ENCODE results near the gene RALGPS1.

Gene RALGPS1

DNA sequence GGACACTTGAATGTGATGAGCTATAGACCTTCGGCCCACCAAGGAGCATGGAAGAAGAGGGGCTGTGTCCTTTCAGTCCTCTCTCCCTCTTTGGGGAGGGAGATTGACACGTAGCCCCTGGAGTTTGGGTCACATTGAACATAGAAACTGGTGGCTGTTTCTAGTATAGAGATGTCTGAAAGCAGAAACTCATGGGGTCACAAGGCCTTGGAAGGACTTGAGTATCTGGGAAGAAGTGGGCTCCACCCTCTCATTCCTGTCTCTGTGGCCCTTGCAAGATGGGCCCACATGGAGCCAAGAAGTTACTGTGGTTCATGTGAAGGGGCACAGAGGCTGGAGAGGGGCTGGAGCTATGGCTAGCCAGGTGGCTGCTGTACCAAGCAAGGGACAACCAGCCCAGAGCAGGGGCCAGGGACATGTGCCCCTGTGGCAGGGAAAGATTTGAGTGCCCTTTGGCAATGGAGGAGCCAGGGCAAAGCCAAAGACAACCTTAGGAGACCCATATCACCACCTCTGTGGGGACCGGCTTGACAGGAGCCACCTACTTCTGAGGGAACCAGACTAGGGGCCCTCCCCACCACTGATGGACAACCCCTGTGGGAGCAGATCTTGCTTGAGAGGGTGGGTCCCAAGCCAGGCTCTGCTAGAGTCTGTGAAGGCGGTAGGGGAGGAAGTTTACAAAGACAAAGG lies 220.6 kb downstream of the RALGPS1 start:
- no peak for DNase-seq (ENCODE audit: low spot score)
- in situ Hi-C loops (cut with MboI; ENCODE audit: low sequenced_read_pairs, unreplicated experiment) = no loop called here
- TF ChIP-seq, protein P1, sequence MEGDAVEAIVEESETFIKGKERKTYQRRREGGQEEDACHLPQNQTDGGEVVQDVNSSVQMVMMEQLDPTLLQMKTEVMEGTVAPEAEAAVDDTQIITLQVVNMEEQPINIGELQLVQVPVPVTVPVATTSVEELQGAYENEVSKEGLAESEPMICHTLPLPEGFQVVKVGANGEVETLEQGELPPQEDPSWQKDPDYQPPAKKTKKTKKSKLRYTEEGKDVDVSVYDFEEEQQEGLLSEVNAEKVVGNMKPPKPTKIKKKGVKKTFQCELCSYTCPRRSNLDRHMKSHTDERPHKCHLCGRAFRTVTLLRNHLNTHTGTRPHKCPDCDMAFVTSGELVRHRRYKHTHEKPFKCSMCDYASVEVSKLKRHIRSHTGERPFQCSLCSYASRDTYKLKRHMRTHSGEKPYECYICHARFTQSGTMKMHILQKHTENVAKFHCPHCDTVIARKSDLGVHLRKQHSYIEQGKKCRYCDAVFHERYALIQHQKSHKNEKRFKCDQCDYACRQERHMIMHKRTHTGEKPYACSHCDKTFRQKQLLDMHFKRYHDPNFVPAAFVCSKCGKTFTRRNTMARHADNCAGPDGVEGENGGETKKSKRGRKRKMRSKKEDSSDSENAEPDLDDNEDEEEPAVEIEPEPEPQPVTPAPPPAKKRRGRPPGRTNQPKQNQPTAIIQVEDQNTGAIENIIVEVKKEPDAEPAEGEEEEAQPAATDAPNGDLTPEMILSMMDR (IDR thresholded peaks at IDR 0.05; ENCODE audit: borderline replicate concordance, control extremely low read depth, extremely low read depth, insufficient read depth, missing control alignments) = no peak

DNA sequence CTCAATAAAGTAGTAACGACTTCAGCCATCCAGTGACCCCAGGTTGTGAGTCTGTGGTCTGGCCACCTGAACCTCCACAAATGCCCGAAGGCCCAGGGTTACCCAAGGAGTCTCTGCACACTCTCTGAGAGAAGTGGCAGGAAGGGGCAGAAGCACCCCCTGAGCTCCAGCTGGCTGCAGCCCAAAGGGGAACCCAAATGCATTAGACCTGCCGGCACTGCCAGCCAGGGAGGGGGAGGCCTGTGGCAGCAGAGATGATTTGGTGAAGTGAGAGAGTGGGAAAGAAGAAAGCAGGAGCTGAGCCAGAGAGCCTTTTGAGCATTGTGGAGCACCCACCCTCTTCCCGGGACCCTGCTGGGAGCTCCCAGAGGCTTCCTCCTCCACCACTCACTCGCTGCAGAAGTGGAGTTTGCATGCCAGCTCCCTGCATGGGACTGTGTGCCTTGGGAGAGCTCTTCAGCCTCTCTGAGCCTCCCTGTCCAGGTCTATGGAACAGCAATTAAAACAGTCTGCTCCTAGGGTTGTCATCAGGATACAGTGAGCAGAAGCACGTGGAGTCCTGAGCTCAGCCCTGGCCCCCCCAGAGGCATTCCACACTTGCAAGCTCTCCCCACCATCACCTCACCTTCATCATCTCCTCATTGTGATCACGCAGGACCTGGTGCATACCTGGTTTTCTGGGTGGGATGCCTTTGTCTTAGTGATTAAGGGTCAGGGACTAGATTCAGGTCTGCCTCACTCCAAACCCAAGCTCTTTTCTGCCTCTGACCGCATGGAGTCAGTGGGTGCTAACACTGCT lies 221.7 kb downstream of the RALGPS1 start:
- TF ChIP-seq, protein P1 (IDR thresholded peaks at IDR 0.05; ENCODE audit: borderline replicate concordance, control extremely low read depth, extremely low read depth, insufficient read depth, missing control alignments) = no peak
- in situ Hi-C loops (cut with MboI; ENCODE audit: low sequenced_read_pairs, unreplicated experiment) = no loop called here
- no peak for DNase-seq (ENCODE audit: low spot score)

- in situ Hi-C loops (cut with MboI; ENCODE audit: low sequenced_read_pairs, unreplicated experiment) = no loop called here
- TF ChIP-seq, protein P1 (IDR thresholded peaks at IDR 0.05; ENCODE audit: borderline replicate concordance, control extremely low read depth, extremely low read depth, insufficient read depth, missing control alignments) = no peak
- DNase-seq (ENCODE audit: low spot score) = no peak
These were observed 222.5 kb downstream of the RALGPS1 start for GRCh38 chr9:127136880-127137639.

- TF ChIP-seq, protein P1 (IDR thresholded peaks at IDR 0.05; ENCODE audit: borderline replicate concordance, control extremely low read depth, extremely low read depth, insufficient read depth, missing control alignments) = no peak
- DNase-seq (ENCODE audit: low spot score) = no peak
- in situ Hi-C loops (cut with MboI; ENCODE audit: low sequenced_read_pairs, unreplicated experiment) = no loop called here
These were observed 223.2 kb downstream of the RALGPS1 start for GRCh38 chr9:127137640-127138360.

DNA sequence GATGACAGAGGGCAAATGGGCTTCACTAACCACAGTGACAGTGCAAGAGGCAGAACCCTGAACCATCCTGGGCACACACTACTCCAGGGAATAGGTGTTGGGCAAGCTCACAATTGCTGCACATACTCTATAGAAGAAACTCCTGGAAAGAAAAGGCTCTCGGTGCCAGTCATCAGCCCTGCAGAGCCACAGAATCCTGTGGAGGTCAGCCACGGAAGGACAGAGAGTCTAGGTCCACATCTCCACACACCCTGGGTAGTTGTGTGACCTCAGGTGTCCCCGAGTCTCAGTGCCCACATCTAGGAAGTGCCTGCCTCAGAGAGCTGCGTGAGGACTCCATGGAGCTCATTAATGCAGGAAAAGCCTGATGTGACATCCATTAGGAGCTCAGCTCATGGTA lies 223.9 kb downstream of the RALGPS1 start:
- in situ Hi-C loops (cut with MboI; ENCODE audit: low sequenced_read_pairs, unreplicated experiment) = no loop called here
- TF ChIP-seq, protein P1 (IDR thresholded peaks at IDR 0.05; ENCODE audit: borderline replicate concordance, control extremely low read depth, extremely low read depth, insufficient read depth, missing control alignments) = no peak

More for the DNA sequence above, 223.9 kb downstream of the RALGPS1 start:
- no peak for DNase-seq (ENCODE audit: low spot score)
